Measurements from ENCODE around the gene LDLRAD4. TPM values are rescaled to one million over a fixed set of nuclear protein-coding genes. Genes with fewer than 3 reads are reported as not detected.

The LDLRAD4 gene
- total and polyA plus RNA-seq, 12 donors = 3.9 to 64.5 (median 36.0) TPM

- Histone ChIP-seq H3K27ac (no peak overlapping the region), H3K27me3 (no peaks in the 10 kb centered on the region), H3K4me3 (no peak overlapping the region), H3K36me3 (replicated peaks in 1 of 2) (no peaks in the 10 kb centered on the region), H3K4me1 (replicated peaks in 1 of 2) (no peaks in the 10 kb centered on the region), H3K9me3 (replicated peaks in 1 of 3) (no peaks in the 10 kb centered on the region)
- DNase-seq = peak in 1 of 7 donors; percentile 41
- WGBS, 4 donors = 78 to 92% (median 87%) methylated on average over 9 to 10 of the region's 10 CpGs
- intact Hi-C loops (cut with DNase I) = loop anchor here in 1 of 2 donors (10.0 kb wide), 1 partner anchor 424 kb away; the partner anchor contains the start of gene LDLRAD4
- TF ChIP-seq POLR2A (IDR thresholded peaks at IDR 0.05) = no peak
- no peak for TF ChIP-seq CTCF (IDR thresholded peaks at IDR 0.05)
These were observed 420.4 kb downstream of the LDLRAD4 start for GRCh38 chr18:13638719-13639595.

GRCh38 chr18:13640266-13640860 is 421.8 kb downstream of the LDLRAD4 start:
- Histone ChIP-seq H3K27ac (peak overlapping the region in 1 of 5 donors; percentile 76), H3K4me1 (replicated peaks in 1 of 2) (no peaks in the 10 kb centered on the region), H3K36me3 (replicated peaks in 1 of 2) (peaks cover 0 to 5% of the 10 kb centered on the region in 2 donors), H3K9me3 (replicated peaks in 1 of 3) (no peaks in the 10 kb centered on the region), H3K27me3 (no peaks in the 10 kb centered on the region), H3K4me3 (no peak overlapping the region)
- 82 to 86% (median 84%) methylated on average over 9 to 10 of the region's 10 CpGs for WGBS, 4 donors
- intact Hi-C loops (cut with DNase I) = loop anchor here in 1 of 2 donors (10.0 kb wide), 1 partner anchor 74 kb away; no protein-coding TSS in a partner anchor
- TF ChIP-seq POLR2A (IDR thresholded peaks at IDR 0.05) = no peak
- no peak for TF ChIP-seq CTCF (IDR thresholded peaks at IDR 0.05)
- DNase-seq = peak in 2 of 7 donors; percentile 19 to 51

GRCh38 chr18:13641551-13642439 is 423.2 kb downstream of the LDLRAD4 start:
- TF ChIP-seq CTCF (IDR thresholded peaks at IDR 0.05) (no peak), POLR2A (IDR thresholded peaks at IDR 0.05) (no peak)
- peaks cover 0 to 9% of the 10 kb centered on the region in 2 donors for H3K36me3 ChIP-seq (replicated peaks in 1 of 2)
- H3K27me3 ChIP-seq = no peaks in the 10 kb centered on the region
- no peaks in the 10 kb centered on the region for H3K4me1 ChIP-seq (replicated peaks in 1 of 2)
- WGBS, 4 donors = 34 to 48% (median 37%) methylated on average over 24 to 84 of the region's 84 CpGs
- peak overlapping the region in 4 of 5 donors; percentile 2 to 76 (median 39) for H3K27ac ChIP-seq
- peak in 4 of 7 donors; percentile 26 to 60 (median 40) for DNase-seq
- peak overlapping the region in 1 of 4 donors; percentile 41 for H3K4me3 ChIP-seq
- no peaks in the 10 kb centered on the region for H3K9me3 ChIP-seq (replicated peaks in 1 of 3)
- intact Hi-C loops (cut with DNase I) = loop anchor here in 1 of 2 donors (10.0 kb wide), 1 partner anchor 73 kb away; no protein-coding TSS in a partner anchor
